Measurements from ENCODE around the gene CENPS. TPM values are rescaled to one million over a fixed set of nuclear protein-coding genes. Genes with fewer than 3 reads are reported as not detected.

CENPS gene
- total RNA-seq, 1 donor from 2014 or later = 6.1 TPM

GRCh38 chr1:10431070-10431730, 967 bp downstream of the CENPS start:
- DNase-seq = no peak
- intact Hi-C loops (cut with micrococcal nuclease) = no loop called here
- peak overlapping the region; percentile 82 for H3K27ac ChIP-seq (replicated peaks)
- no peaks in the 10 kb centered on the region for H3K27me3 ChIP-seq (ENCODE audit: low read depth)
- peaks cover 3% of the 10 kb centered on the region for H3K36me3 ChIP-seq
- peaks cover 20% of the 10 kb centered on the region for H3K4me1 ChIP-seq
- no peak for TF ChIP-seq CTCF (IDR thresholded peaks at IDR 0.05; ENCODE audit: borderline replicate concordance)
- peak overlapping the region; percentile 95 for H3K4me3 ChIP-seq
- no peaks in the 10 kb centered on the region for H3K9me3 ChIP-seq (replicated peaks)

- no peak for TF ChIP-seq CTCF (IDR thresholded peaks at IDR 0.05; ENCODE audit: borderline replicate concordance)
- DNase-seq = no peak
- intact Hi-C loops (cut with micrococcal nuclease) = no loop called here
- H3K27me3 ChIP-seq (ENCODE audit: low read depth) = no peaks in the 10 kb centered on the region
- no peak overlapping the region for H3K27ac ChIP-seq (replicated peaks)
- H3K4me1 ChIP-seq = peaks cover 20% of the 10 kb centered on the region
- H3K36me3 ChIP-seq = peaks cover 3% of the 10 kb centered on the region
- no peaks in the 10 kb centered on the region for H3K9me3 ChIP-seq (replicated peaks)
- no peak overlapping the region for H3K4me3 ChIP-seq
Measured at GRCh38 chr1:10432910-10433700, 2.9 kb downstream of the CENPS start.

- H3K36me3 ChIP-seq = peaks cover 3% of the 10 kb centered on the region
- no peaks in the 10 kb centered on the region for H3K9me3 ChIP-seq (replicated peaks)
- no peak for DNase-seq
- no peak overlapping the region for H3K27ac ChIP-seq (replicated peaks)
- no peak for TF ChIP-seq CTCF (IDR thresholded peaks at IDR 0.05; ENCODE audit: borderline replicate concordance)
- no peak overlapping the region for H3K4me3 ChIP-seq
- H3K4me1 ChIP-seq = peaks cover 21% of the 10 kb centered on the region
- intact Hi-C loops (cut with micrococcal nuclease) = no loop called here
- no peaks in the 10 kb centered on the region for H3K27me3 ChIP-seq (ENCODE audit: low read depth)
Measured at GRCh38 chr1:10433790-10434189, 3.6 kb downstream of the CENPS start.

GRCh38 chr1:10434590-10434989, 4.4 kb downstream of the CENPS start:
- no peak for DNase-seq
- Histone ChIP-seq H3K36me3 (peaks cover 3% of the 10 kb centered on the region), H3K27me3 (ENCODE audit: low read depth) (no peaks in the 10 kb centered on the region), H3K9me3 (replicated peaks) (no peaks in the 10 kb centered on the region), H3K4me3 (no peak overlapping the region), H3K4me1 (peaks cover 23% of the 10 kb centered on the region), H3K27ac (replicated peaks) (no peak overlapping the region)
- TF ChIP-seq CTCF (IDR thresholded peaks at IDR 0.05; ENCODE audit: borderline replicate concordance) = no peak
- intact Hi-C loops (cut with micrococcal nuclease) = no loop called here

- no peaks in the 10 kb centered on the region for H3K27me3 ChIP-seq (ENCODE audit: low read depth)
- H3K36me3 ChIP-seq = peaks cover 3% of the 10 kb centered on the region
- H3K27ac ChIP-seq (replicated peaks) = no peak overlapping the region
- no peak for TF ChIP-seq CTCF (IDR thresholded peaks at IDR 0.05; ENCODE audit: borderline replicate concordance)
- H3K9me3 ChIP-seq (replicated peaks) = no peaks in the 10 kb centered on the region
- intact Hi-C loops (cut with micrococcal nuclease) = no loop called here
- no peak overlapping the region for H3K4me3 ChIP-seq
- peaks cover 4% of the 10 kb centered on the region for H3K4me1 ChIP-seq
- no peak for DNase-seq
Measured at GRCh38 chr1:10437052-10437451, 6.8 kb downstream of the CENPS start.
